PFSK-1 (cell line): Measurements from ENCODE around the gene ZBBX.

ENCODE experiments used
- FOXP2 ChIP-seq: optimal IDR thresholded peaks from 2 replicates; pipeline ENCODE3; 2011; ENCODE audit warnings: borderline replicate concordance, control low read depth, inconsistent platforms; ENCODE audit not compliant: insufficient read depth; ENCODE audit errors: extremely low read length, extremely low read depth
- POLR2AphosphoS5 ChIP-seq: IDR thresholded peaks from 2 replicates; pipeline ENCODE4 v1.6.1; 2012; ENCODE audit warnings: low read depth, mild to moderate bottlenecking, control low read depth, low read length, moderate library complexity
- REST ChIP-seq, 2 experiments: IDR thresholded peaks; 2 replicates each; pipeline versions ENCODE4 v1.6.1 to v1.8.0; 2011 to 2012; ENCODE audit warnings: low read depth in 2 of 2, low read length in 2 of 2, control low read depth in 1 of 2, inconsistent platforms in 1 of 2, mild to moderate bottlenecking in 1 of 2, moderate library complexity in 1 of 2; ENCODE audit not compliant: insufficient read depth in 1 of 2
- SIN3A ChIP-seq: IDR thresholded peaks from 2 replicates; pipeline ENCODE4 v1.6.1; 2012; ENCODE audit warnings: mild to moderate bottlenecking, low read length, moderate library complexity, borderline replicate concordance; ENCODE audit not compliant: insufficient read depth
- TAF1 ChIP-seq: IDR thresholded peaks from 2 replicates; pipeline ENCODE4 v1.6.1; 2012; ENCODE audit warnings: low read length, control low read depth, borderline replicate concordance; ENCODE audit not compliant: insufficient read depth

The ZBBX gene

GRCh38 chr3:167251678-167252077 is 128.4 kb downstream of the ZBBX start:
- TF ChIP-seq TAF1 (no peak), SIN3A (no peak), FOXP2 (no peak), POLR2AphosphoS5 (no peak), REST (IDR thresholded peaks at IDR 0.05; ENCODE audit: insufficient read depth in 1 of 2, low read depth in 2 of 2, low read length in 2 of 2) (no peak)

- TF ChIP-seq REST (IDR thresholded peaks at IDR 0.05; ENCODE audit: insufficient read depth in 1 of 2, low read depth in 2 of 2, low read length in 2 of 2) (no peak), SIN3A (no peak), TAF1 (no peak), POLR2AphosphoS5 (no peak), FOXP2 (no peak)
These were observed 133.8 kb downstream of the ZBBX start for GRCh38 chr3:167246252-167246651.

- TF ChIP-seq TAF1, result no peak
- no peak for TF ChIP-seq REST (IDR thresholded peaks at IDR 0.05; ENCODE audit: insufficient read depth in 1 of 2, low read depth in 2 of 2, low read length in 2 of 2)
- no peak for TF ChIP-seq POLR2AphosphoS5
- TF ChIP-seq SIN3A, result no peak
- TF ChIP-seq FOXP2, result no peak
These were observed 138.8 kb downstream of the ZBBX start for GRCh38 chr3:167241048-167241845.

- TF ChIP-seq SIN3A, result no peak
- TF ChIP-seq TAF1, result no peak
- TF ChIP-seq REST (IDR thresholded peaks at IDR 0.05; ENCODE audit: insufficient read depth in 1 of 2, low read depth in 2 of 2, low read length in 2 of 2), result no peak
- no peak for TF ChIP-seq FOXP2
- no peak for TF ChIP-seq POLR2AphosphoS5
These were observed 152.0 kb downstream of the ZBBX start for GRCh38 chr3:167228135-167228534.

- TF ChIP-seq TAF1, result no peak
These were observed 154.3 kb downstream of the ZBBX start for GRCh38 chr3:167225821-167226220.

GRCh38 chr3:167209011-167209410 is 171.1 kb downstream of the ZBBX start:
- TF ChIP-seq TAF1 (no peak), REST (IDR thresholded peaks at IDR 0.05; ENCODE audit: insufficient read depth in 1 of 2, low read depth in 2 of 2, low read length in 2 of 2) (no peak), SIN3A (no peak)
